SKM-1 (cell line): ENCODE data around the gene LRRC2.
"Not testable (repeated sequence)": the region's sequence is repeated elsewhere in the genome, so short reads cannot be mapped to it uniquely, and the experiment has no call there.

Experiments
- DNase-seq: peaks from one replicate; lab custom pipeline; 2025; ENCODE audit not compliant: unreplicated experiment; lab: John Stamatoyannopoulos, UW

LRRC2 gene, protein sequence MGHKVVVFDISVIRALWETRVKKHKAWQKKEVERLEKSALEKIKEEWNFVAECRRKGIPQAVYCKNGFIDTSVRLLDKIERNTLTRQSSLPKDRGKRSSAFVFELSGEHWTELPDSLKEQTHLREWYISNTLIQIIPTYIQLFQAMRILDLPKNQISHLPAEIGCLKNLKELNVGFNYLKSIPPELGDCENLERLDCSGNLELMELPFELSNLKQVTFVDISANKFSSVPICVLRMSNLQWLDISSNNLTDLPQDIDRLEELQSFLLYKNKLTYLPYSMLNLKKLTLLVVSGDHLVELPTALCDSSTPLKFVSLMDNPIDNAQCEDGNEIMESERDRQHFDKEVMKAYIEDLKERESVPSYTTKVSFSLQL

DNA sequence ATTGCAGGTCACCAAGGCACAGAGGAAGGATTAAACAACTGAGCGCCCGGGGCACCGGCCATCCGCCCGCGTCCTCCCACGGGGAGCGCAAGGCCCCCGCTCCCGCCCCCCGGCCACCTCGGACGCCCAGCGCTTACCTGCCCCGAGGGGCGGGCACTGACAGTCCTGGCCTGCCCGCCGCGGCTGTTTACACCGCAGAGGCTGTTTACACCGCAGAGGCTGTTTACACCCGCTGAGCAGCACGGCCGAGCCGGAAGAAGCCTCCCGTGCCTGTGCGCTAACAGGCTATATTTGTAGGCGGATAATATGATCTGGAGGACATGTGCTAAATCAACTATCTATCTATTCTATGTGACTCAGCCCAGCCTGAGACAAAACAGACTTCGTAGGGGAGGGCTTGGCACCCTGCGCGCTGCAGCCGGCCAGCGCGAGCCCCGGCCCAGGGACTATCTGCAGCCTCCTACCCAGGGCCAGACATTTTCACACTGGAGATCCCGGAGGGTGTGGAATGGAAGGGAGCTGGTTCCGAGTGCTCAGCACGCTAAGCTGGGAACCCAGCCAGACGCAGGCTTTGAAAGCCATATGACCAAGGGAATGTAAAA is at the start of gene LRRC2:
Gene LRRC2 (minus strand): TSS at position 263 of the 602 bp plus-strand sequence. CDS start 14,711 bp downstream, outside the sequence.
- DNase-seq, result no peak

DNA sequence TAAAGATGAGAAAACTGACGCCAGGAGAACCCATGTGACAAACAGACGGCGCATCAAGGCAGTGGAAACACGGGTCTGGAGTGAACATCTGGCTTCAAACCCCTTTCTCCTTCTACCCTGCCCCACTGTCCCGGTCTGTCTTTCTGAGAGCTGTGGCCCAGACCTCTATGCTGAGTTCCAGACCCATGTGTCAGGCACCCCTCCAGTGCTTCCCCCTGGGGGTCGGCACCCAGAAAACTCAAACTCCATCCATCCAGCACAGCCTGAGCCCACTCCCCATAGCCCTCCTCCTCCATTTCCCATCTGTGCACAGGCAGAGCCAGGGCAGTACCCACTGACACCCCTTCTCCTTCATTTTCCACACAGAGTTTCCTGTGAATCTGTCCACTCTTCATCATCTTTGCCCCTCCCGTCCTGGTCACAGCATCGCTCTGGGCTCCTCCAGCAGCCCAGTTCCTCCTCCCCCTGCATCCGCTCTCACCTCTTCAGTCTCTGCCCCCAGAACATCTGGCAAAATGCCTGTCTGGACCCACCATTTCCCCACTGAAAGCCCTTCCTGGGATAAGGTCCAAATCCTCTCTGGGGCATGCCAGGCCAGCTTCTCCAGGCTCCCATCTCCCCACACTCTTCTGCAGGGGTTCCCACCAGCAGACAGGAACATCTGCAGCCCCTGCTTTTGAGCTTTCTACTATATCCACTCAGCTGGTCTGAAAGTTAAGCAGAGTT is 49.1 kb upstream of the LRRC2 start:
- no peak for DNase-seq

DNA sequence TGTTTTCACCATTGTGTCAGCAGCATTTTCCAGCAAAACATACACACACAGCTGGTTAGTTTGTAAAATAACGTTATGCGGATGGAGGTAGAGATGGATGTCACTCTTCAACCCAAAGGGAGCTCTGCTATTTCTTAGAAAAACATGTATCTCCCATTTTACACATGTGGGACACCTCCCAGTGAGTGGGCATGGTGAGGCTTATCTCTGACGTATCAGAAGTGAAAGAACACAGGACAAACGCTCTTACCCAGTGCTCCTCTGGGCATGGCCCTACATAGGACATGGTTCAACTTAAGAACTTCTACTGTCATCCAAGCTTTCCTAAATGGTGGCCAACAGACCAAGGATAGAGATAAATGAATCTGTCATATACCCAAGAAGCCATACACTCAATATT is 48.3 kb upstream of the LRRC2 start:
- DNase-seq, result no peak

DNA sequence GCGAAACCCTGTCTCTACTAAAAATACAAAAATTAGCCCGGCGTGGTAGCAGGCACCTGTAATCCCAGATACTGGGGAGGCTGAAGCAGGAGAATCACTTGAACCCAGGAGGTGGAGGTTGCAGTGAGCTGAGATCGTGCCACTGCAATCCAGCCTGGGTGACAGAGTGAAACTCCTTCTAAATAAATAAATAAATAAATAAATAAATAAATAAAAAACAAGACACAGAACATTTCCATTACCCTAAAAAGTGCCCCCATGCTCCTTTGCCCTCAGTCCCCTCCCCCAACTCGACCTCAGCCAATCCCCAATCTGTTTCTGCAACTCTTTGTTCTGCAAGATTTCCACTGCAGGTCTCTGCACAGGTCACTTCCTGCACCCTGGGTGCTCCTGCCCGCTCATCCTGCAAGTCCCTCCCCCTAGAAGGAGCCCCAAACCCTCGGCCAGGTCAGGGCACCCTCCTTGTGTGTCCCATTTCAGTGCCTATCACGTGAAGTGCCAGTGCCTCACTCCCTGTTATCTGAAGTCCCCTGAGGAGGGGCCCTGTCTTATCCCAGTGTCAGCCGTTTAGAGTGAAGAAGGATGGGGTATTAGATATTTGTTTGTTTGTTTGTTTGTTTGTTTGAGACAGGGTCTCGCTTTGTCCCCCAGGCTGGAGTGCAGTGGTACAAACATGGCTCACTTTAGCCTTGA is 47.4 kb upstream of the LRRC2 start:
- no peak for DNase-seq

DNA sequence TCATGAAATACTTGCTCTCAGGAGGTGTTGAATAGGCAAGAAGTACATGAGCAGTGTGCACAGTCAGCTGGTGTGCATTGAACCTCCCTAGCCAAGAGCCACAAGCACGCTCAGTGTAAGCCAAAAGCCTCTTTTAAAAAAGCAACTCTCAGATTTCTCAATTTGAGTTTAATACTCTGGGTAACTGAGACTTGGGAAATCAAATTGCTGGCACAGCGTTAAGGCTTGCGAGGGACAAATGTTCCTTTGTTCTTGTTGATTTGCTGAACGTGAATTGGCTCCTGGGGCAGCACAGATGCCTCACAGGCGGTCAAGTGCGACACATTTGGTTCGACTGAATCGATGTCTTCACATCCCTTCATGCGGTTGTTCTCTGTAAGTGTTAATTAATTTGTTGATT is 46.2 kb upstream of the LRRC2 start, which contains the start of gene FAM240A:
Gene FAM240A (plus strand): TSS at position 202 of the 400 bp plus-strand sequence. CDS start 159 bp downstream, at position 361.
- no peak for DNase-seq

DNA sequence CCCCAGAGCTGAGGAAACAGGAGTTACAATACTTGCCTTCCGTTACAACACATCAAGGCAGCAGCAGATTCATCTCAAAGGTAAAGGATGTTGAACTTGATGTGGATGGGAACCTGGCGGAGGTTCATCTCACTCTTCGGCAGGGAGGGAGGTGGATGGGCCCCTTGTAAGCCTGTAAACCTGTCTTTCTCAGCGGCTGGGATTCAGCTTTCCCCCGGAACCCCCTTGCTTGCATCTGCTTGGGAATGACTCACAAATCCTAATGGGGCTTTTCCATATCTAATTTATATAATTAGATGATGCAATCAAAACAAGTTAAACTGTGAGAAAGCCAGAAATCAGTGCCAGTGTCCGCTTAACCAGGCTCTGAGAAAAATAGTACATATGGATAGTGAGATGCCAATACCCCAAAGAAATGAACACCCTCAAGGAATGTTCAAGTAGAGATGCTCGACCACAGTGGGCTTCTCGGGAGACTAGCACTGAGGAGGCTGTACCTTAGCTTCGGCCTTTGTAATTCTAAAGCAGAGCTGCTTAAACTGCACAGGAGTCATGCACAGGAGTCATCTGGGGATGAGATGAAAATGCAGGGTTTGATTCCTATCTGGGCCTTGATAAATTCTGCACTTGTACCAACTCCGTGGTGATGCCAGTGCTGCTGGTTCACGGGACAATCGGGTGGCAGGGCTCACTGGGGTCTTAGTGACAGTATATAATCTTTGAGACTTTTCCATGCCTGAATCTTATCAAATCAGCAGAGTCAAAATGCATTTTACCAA is 44.0 kb upstream of the LRRC2 start:
- no peak for DNase-seq

DNA sequence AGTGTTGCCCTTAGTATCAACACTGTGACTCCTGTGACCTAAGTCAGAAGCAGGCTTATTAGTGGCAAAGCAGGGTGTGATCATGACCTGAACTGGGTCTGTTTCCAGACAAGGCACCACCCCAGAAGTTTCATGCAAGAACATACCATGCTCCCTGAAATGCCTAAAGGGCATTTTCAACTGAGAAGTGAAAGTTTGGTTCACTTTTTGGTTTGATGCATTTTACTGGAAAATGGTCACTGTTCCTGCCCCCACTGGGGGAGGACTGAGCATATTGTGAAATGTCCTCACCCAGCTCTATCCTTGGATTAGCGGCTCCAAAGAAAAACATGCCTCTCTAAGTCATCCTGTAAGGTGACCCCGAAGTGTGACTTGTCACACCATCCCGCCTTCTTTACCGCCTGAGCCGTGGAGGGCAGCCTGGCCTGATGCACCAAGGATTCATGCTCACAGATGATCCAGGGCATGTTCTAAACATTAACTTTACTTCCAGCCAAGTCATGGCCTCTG is 43.2 kb upstream of the LRRC2 start:
- no peak for DNase-seq

DNA sequence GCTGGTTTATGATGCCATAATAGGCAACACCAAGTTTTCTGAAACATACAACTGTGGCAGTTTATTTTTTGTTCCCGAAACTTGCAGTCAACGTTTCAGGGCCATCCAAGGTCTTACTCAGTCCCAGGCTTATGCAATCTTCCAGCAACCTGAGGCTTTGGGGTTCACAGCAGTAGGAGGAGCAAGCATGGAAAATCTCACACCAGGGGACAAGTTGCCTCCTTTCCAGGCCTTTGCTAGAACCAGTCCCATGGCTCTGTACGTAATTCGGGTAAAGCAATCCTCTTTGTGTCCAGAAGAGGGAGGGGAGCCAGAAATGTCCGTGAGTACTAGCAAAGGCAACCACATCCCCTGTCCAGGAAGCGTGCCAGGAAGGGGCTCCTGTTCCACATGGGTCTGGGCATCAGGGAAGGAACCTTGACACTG is 41.5 kb upstream of the LRRC2 start:
- no peak for DNase-seq

DNA sequence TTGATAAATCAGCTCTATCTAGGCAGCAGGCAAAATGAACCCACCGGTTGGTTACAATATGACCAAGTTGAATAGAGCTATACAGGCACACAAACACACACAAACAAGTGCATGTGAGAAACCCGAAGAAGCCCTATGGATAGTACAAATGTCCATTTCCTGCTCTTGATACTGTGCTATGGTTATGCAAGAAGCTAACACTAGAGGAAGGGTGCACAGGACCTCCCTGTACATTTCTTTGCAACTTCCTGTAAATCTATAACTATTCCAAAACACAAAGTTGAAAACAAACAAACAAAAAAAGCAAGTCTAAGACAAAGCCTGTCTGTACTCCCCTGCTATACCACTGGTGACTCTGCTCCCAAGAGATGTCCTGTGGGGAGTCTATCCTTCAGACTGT is 38.0 kb upstream of the LRRC2 start:
- no peak for DNase-seq

DNA sequence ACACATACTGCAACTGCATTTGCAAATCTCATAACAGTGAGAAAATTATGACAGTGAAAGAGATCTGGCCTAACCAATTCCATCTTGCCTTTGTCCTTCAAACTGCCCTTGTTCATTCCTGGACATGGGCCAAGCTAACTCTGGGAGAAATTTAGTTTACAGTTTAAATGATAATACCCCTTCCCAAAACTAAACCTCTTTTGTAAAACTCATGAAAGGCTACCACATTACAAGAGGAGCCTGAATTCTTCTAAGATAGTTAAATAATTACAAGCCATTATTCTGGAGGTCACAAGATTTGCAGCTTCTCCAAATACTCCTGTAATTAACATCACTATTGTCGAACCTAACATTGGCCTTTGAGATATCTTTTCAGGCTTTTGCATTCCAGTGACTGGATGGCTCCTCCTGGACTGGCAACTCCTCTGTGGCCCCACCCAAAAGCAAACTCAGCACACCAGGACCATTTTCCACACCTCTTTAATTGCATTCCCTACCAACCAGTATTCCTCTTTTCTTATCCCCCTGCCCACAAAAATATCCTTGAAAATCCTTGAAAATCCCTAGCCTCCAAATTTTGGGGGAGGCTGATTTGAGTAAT is 37.4 kb upstream of the LRRC2 start:
- no peak for DNase-seq

DNA sequence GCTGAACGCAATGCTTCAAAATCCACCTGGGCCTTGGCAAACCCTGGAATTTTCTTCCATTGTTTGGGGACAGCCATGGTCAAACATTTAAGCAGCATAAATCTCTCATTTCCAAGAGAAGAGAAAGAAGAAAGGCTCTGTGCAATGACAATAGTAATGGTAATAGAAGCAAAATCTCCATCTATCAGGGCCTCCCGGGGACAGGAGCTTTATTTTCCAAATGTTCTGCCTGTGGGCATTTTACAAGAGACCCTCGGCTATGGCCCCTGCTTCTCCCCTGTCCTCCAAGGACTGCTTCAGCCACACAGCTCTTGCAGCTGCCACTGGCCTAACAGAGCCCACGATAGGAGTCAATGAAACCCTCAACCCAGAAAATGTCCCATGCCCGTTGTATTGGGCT is 33.5 kb upstream of the LRRC2 start:
- DNase-seq, result no peak

DNA sequence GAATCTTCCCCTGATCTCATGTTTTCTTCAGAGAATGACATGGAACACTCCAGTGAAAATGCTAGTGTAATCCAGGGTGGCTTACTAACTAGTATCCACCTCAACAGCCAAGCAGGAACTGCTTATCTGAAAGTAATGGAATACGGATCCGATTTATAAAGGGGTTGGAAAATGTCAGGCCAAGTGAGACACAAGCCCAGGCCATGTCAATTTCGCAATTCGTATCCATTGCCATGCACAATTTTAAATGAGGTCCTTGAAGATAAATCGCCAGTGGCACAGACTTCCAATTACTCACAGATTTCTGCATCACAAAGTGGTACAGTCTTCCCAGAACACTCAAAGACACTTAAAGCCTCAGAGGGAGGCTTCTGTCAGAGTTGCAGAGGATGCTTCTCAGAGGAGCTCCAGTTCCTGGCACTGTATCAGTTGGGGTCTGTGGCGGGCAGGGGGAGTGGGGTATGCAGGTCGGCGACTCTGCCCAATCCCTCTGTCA is 29.8 kb upstream of the LRRC2 start:
- no peak for DNase-seq

DNA sequence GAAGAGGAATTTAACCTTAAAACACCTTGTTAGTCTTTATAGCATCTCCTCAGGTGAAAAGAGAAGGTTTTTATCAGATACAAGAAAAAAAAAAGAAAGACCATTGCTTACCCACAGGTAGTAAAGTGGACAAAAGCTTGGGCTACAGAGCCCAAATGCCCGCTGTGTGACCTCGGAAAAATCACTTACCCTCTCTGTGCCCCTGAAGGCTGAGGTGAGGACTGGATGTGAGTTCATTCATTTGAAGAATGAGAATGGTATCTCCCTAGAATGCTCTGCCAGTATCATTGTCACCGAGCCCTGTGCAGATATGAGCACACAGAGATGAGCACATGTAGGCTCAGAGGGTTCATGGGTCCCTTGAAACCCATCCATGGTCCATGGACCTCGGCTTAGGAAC is 28.6 kb upstream of the LRRC2 start:
- no peak for DNase-seq

DNA sequence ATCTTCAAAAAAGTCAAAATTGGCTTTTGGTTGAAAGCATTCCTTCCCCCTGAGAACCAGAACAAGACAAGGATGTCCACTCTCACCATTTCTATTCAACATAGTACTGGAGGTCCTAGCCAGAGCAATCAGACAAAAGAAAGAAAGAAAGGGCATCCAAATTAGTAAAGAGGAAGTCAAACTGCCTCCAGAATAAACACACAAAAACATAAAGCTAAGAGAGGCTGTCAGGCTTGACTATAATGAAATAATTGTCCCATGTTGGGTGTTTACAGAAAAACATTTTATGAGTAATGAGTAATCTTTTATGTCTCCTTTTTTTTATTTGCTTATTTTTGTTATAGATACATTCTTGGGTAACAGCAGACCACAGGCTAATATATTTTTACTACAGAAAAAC is 27.9 kb upstream of the LRRC2 start:
- DNase-seq, result no peak

DNA sequence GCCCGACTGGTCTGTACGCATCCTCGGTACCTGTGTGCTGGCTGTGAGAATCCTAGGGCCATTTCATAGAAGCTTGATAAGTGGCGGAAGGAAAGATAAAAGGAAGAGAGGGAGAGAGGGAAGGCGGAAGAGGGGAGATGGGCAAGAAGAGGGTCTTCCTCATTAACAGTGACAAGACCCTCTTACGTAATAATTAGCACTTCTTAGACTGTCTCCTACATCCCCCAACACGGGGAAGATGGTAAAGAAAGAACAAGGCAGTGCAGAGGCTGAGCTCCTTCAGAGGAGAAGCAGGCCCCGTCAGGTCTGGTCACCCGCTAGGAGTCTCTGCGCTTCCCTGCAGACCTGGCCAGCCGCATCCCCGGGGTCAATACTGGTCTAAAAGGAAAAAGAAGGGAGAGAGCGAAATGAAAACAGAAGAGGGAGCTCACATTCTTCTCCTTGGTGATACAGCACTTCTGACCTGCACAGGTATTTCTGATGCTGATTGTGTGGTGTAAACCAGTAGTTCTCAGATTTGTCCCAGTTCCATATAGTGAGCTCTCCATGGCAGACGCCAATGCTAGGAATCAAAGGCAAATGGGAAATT is 27.3 kb upstream of the LRRC2 start:
- no peak for DNase-seq

DNA sequence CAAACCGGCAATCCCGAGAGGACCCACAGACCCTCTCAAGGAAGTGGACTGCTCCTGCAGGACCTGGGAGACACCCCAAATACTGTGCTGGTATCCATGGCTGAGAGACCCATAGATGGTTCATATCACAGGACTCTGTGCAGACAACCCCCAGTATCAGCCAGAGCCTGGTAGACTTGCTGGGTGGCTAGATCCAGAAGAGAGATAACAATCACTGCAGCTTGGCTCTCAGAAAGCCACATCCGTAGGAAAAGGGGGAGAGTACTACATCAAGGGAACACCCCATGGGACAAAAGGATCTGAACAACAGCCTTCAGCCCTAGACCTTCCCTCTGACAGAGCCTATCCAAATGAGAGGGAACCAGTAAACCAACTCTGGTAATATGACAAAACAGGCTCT is 21.2 kb upstream of the LRRC2 start:
- DNase-seq, result not testable (repeated sequence)

DNA sequence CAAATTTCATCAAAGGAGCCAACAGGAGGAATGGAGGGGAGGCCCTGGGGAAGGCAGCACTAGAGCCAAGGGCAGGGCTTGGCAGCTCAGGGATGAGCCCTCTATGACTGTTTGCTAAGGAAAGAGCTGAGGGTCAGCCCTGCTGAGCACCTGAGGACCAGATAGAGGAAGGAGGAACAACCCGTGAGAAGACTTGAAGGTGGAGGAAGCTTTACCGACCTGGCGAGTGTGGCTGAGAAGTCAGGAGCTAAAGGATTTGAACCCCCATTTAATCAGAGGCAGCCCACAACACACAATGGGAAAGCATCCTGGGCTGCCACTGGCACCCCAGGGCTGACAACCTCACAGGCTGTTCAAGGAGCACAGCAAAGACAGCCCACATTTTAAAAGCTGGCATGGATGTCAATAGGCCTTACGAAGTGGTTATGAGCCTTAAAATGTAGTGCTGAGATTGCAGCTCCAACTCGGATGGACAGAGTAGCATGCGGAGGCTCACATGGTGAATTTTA is 20.7 kb upstream of the LRRC2 start:
- no peak for DNase-seq

DNA sequence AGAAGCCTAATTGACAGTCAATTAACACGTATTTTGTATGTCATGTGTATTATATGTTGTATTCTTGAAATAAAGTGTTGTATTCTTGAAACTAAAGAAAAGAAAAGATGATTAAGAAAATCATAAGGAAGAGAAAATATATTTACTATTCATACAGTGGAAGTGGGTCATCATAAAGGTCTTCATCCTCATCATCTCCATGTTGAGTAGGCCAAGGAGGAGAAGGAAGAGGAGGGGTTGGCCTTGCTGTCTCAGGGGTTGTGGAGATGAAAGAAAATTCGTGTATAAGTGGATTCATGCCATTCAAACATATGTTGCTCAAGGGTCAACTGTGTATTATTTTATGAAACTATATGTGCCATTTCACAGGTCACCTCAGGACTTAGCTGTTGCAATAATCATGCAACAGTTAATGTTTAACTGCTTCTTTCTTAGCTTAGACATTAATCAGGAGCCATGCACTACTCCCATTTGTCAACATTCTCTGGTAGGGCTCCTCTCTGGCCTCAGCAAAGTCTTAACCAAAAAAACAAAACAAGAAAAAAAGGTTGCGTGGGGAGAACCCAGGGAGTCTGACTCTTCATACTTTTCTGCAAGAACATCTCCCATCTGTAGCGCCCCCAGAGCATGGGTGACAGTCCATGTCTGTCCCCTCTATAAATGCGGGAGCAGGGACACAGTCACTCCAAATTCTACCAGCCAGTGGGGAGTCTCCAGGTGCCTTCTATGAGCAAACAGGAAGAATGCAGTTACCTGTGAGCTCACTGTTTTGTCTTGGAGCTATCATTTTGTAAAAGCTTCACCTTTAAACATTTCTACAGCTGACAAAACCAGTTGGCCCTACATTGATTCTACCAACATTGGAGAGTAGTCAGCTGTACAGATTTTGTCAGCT is 19.9 kb upstream of the LRRC2 start:
- DNase-seq, result no peak
